BE2C (cell line): Measurements from ENCODE around the gene PTPN11.

ENCODE experiments used
- DNase-seq: peaks from one replicate; pipeline ENCODE4 v3.0.0-alpha.2; 2020
- H3K27me3 ChIP-seq: fragments of 250-450 bp; sonication (Bioruptor Pico); 2 replicates; pipeline ENCODE4 v1.5.1; 2020; ENCODE audit warnings: mild to moderate bottlenecking
- H3K36me3 ChIP-seq: fragments of 250-450 bp; sonication (Bioruptor Pico); 2 replicates; pipeline ENCODE4 v1.5.1; 2020; ENCODE audit warnings: mild to moderate bottlenecking
- H3K4me1 ChIP-seq: fragments of 250-450 bp; sonication (Bioruptor Pico); 2 replicates; pipeline ENCODE4 v1.5.1; 2020
- H3K4me3 ChIP-seq: 2 replicates; pipeline ENCODE4 v1.5.1; 2011; ENCODE audit warnings: low read depth, low read length
- H3K9me3 ChIP-seq: fragments of 250-450 bp; sonication (Bioruptor Pico); 2 replicates; pipeline ENCODE4 v1.5.1; 2020
- CTCF ChIP-seq: IDR thresholded peaks from 2 replicates; pipeline ENCODE4 v1.5.1; 2012; ENCODE audit warnings: mild to moderate bottlenecking, low read depth, low read length

The PTPN11 gene

DNA sequence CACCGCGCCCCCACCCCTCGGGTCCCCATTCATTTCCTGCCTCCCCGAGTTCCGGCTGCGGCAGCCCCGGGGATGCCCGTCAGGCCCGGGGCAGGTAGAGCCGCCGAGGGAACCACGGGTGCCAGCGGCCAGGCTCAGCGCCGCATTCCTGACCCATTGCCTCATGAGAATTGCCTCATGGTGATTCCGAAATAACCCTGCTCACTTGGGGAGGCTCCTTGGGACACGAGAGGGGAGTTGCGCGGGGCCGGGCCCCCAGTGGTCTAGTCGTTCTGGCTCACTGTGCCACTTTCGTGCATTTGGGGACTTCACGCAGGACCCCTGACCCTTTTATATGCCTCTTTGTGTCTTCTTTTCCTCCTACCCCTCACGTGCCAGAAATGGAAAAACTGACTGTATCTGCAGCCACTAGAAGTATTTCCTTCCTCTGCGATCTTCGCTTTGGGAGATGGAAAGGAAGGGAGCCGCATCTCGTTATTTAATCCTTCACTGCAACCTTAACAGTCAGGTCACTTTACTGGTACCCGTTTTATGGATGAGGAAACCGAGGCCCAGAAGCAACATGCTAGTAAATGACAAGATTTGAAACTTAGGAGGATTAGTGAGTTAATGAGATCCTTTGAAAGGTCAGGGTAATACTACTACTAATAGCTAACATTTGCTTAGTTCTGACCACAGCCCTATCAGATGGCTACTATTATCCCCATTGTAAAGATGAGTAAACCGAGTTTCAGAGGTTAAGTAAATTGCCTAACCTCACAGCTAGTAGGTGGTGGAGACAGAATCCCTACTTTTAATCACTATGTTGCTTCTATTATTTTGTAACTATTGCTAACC, 768 bp downstream of the PTPN11 start:
- no peaks in the 10 kb centered on the region for H3K27me3 ChIP-seq

GRCh38 chr12:112420740-112421139, 2.0 kb downstream of the PTPN11 start:
- H3K4me3 ChIP-seq, result no peak overlapping the region
- TF ChIP-seq CTCF, result no peak

More for the DNA sequence above, 768 bp downstream of the PTPN11 start:
- Histone ChIP-seq H3K4me3 (peak overlapping the region; percentile 98), H3K9me3 (no peaks in the 10 kb centered on the region), H3K4me1 (no peaks in the 10 kb centered on the region; the same call in 1 of the 2 replicates), H3K36me3 (no peaks in the 10 kb centered on the region)
- TF ChIP-seq CTCF, result no peak
- DNase-seq, result peak; percentile 53

GRCh38 chr12:112421363-112421762, 2.6 kb downstream of the PTPN11 start:
- no peaks in the 10 kb centered on the region for H3K36me3 ChIP-seq
- no peak for TF ChIP-seq CTCF
- DNase-seq, result no peak
- no peak overlapping the region for H3K4me3 ChIP-seq
- no peaks in the 10 kb centered on the region; the same call in 1 of the 2 replicates for H3K4me1 ChIP-seq
- H3K9me3 ChIP-seq, result no peaks in the 10 kb centered on the region
- H3K27me3 ChIP-seq, result no peaks in the 10 kb centered on the region

More at GRCh38 chr12:112420740-112421139, 2.0 kb downstream of the PTPN11 start:
- Histone ChIP-seq H3K27me3 (no peaks in the 10 kb centered on the region), H3K4me1 (no peaks in the 10 kb centered on the region; the same call in 1 of the 2 replicates), H3K9me3 (no peaks in the 10 kb centered on the region), H3K36me3 (no peaks in the 10 kb centered on the region)
- no peak for DNase-seq

- no peaks in the 10 kb centered on the region; the same call in 1 of the 2 replicates for H3K4me1 ChIP-seq
- TF ChIP-seq CTCF, result no peak
- H3K4me3 ChIP-seq, result no peak overlapping the region
- H3K9me3 ChIP-seq, result no peaks in the 10 kb centered on the region
- H3K36me3 ChIP-seq, result no peaks in the 10 kb centered on the region
- H3K27me3 ChIP-seq, result no peaks in the 10 kb centered on the region
- DNase-seq, result no peak
These were observed 3.8 kb downstream of the PTPN11 start for GRCh38 chr12:112422531-112422930.

DNA sequence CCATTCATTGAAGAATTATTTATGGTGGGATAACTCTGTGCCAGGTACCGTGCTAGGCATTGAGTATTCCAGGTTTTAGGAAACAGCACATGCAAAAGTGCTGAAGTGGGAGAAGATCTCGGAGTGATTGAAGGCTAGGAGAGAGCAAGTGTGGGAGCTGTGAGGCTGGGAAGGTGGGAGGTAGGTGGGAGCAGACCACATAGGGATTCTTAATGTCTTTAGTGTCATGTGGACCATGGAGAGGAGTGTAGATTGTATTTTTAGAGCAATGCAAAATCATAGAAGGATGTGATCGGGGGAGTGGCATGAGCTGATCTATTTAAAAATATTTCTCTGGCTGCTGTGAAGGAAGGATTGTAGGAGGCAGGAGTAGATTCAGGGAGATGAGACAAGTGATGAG, 5.4 kb downstream of the PTPN11 start:
- no peaks in the 10 kb centered on the region; the same call in 1 of the 2 replicates for H3K4me1 ChIP-seq
- no peak for TF ChIP-seq CTCF
- H3K36me3 ChIP-seq, result no peaks in the 10 kb centered on the region
- H3K4me3 ChIP-seq, result no peak overlapping the region
- no peaks in the 10 kb centered on the region for H3K9me3 ChIP-seq
- no peak for DNase-seq
- no peaks in the 10 kb centered on the region for H3K27me3 ChIP-seq
